OCI-LY7 (cell line): Measurements from ENCODE around the gene FANCE. TPM values are rescaled to one million over a fixed set of nuclear protein-coding genes. Genes with fewer than 3 reads are reported as not detected.

Experiments used
- BruUV-seq: library from RNA; stranded (reverse); fragments of 400-500 nt; replicated peaks from 2 replicates; lab custom pipeline; 2021; lab: Mats Ljungman, UMichigan
- CTCF ChIA-PET: fragments of 300-600 bp; sonication (Branson Sonifier 250); formaldehyde crosslinking; loops from one replicate; lab custom pipeline; 2022; ENCODE audit warnings: antibody characterized with exemption; ENCODE audit not compliant: unreplicated experiment; lab: Charles Lee
- POLR2A ChIA-PET: fragments of 300-600 bp; sonication (Branson Sonifier 250); formaldehyde crosslinking; loops from one replicate; lab custom pipeline; 2022; ENCODE audit warnings: antibody characterized with exemption; lab: Charles Lee
- DNase-seq: peaks from one replicate; pipeline ENCODE4 v3.0.0-alpha.2; 2015; ENCODE audit warnings: low spot score
- H2AFZ ChIP-seq: fragments of 200-600 bp; sonication (generic), shearing (Covaris generic); 2 replicates; pipeline ENCODE4 v1.6.1; 2014; ENCODE audit warnings: mild to moderate bottlenecking, antibody characterized with exemption, low read length, moderate library complexity
- H3K27ac ChIP-seq: fragments of 200-600 bp; sonication (generic); 2 replicates; pipeline ENCODE4 v1.5.1; 2014; ENCODE audit warnings: mixed run types, low read depth, mild to moderate bottlenecking, moderate library complexity, low read length, inconsistent platforms; ENCODE audit not compliant: poor library complexity, severe bottlenecking
- H3K36me3 ChIP-seq: fragments of 200-600 bp; sonication (generic); 2 replicates; pipeline ENCODE4 v1.6.1; 2014; ENCODE audit warnings: mild to moderate bottlenecking, antibody characterized with exemption, low read length, moderate library complexity, mixed read lengths; ENCODE audit not compliant: insufficient read depth
- H3K4me1 ChIP-seq: fragments of 200-600 bp; sonication (generic); 2 replicates; pipeline ENCODE4 v1.5.1; 2014; ENCODE audit warnings: mild to moderate bottlenecking, low read length; ENCODE audit not compliant: insufficient read depth, poor library complexity, severe bottlenecking
- H3K4me2 ChIP-seq: fragments of 200-600 bp; sonication (generic); 2 replicates; pipeline ENCODE4 v1.6.1; 2014; ENCODE audit warnings: mild to moderate bottlenecking, low read length
- H3K4me3 ChIP-seq: fragments of 200-600 bp; sonication (generic); 2 replicates; pipeline ENCODE4 v1.5.1; 2014; ENCODE audit warnings: mild to moderate bottlenecking, low read depth, low read length; ENCODE audit not compliant: poor library complexity, severe bottlenecking
- H3K79me2 ChIP-seq: fragments of 200-600 bp; sonication (generic); 2 replicates; pipeline ENCODE4 v1.6.1; 2016; ENCODE audit warnings: low read depth, mild to moderate bottlenecking, low read length, moderate library complexity, mixed read lengths; ENCODE audit not compliant: insufficient read depth
- H3K9me2 ChIP-seq: fragments of 200-600 bp; sonication (generic); 2 replicates; pipeline ENCODE4 v1.6.1; 2016; ENCODE audit warnings: mild to moderate bottlenecking, low read length, mixed read lengths; ENCODE audit not compliant: insufficient read depth
- H3K9me3 ChIP-seq: fragments of 200-600 bp; sonication (generic); 2 replicates; pipeline ENCODE4 v1.6.1; 2014; ENCODE audit warnings: mild to moderate bottlenecking, mixed run types, low read length, mixed read lengths
- H4K20me1 ChIP-seq: fragments of 200-600 bp; sonication (generic); 2 replicates; pipeline ENCODE4 v1.6.1; 2014; ENCODE audit warnings: mild to moderate bottlenecking, antibody characterized with exemption, low read length, moderate library complexity, mixed read lengths; ENCODE audit not compliant: insufficient read depth
- CTCF ChIP-seq: fragments of 200-600 bp; sonication (generic); conservative IDR thresholded peaks from 2 replicates; pipeline ENCODE4 v1.5.1; 2014; ENCODE audit warnings: mild to moderate bottlenecking, antibody characterized with exemption, low read length, moderate library complexity, mixed read lengths
- EZH2phosphoT487 ChIP-seq: fragments of 200-600 bp; sonication (generic); IDR thresholded peaks from 2 replicates; pipeline ENCODE4 v1.6.1; 2018; ENCODE audit warnings: low read depth, borderline replicate concordance, mild to moderate bottlenecking, mixed run types, antibody characterized with exemption, low read length, moderate library complexity, mixed read lengths
- intact Hi-C: fragments of 100-400 bp; cut with micrococcal nuclease; formaldehyde crosslinking; loops from one replicate; pipeline ENCODE4 v1.10.0; 2022; ENCODE audit not compliant: unreplicated experiment
- total RNA-seq, 2 experiments: library from RNA; depleted of rRNA in 1 of 2; stranded (reverse); fragments of >200 nt in 1 of 2; shearing (Covaris generic) in 1 of 2; gene quantifications; 2 replicates each; pipeline ENCODE4 v1.2.3, GENCODE V29; 2014 to 2022

FANCE gene
- total RNA-seq, 2 experiments from 2014 or later: 14.4 to 17.4 TPM

- Histone ChIP-seq H3K79me2 (no peaks in the 10 kb centered on the region), H3K9me3 (no peaks in the 10 kb centered on the region), H3K27ac (no peak overlapping the region), H3K4me1 (no peaks in the 10 kb centered on the region), H3K36me3 (no peaks in the 10 kb centered on the region), H3K4me3 (no peak overlapping the region), H4K20me1 (no peaks in the 10 kb centered on the region), H3K4me2 (no peak overlapping the region), H3K9me2 (no peaks in the 10 kb centered on the region), H2AFZ (no peak overlapping the region)
- TF ChIP-seq CTCF (no peak), EZH2phosphoT487 (no peak)
- ChIA-PET POLR2A (interaction anchor here (0.6 kb wide), 1 partner anchor 449 kb away, joined by 3 read pairs; no protein-coding TSS in a partner anchor), CTCF (no interaction called here)
- no peak for DNase-seq
- BruUV-seq: no TSS peak
- intact Hi-C loops: no loop called here
These were observed 36.4 kb downstream of the FANCE start for GRCh38 chr6:35488517-35488862.

- Histone ChIP-seq H3K9me2 (no peaks in the 10 kb centered on the region), H4K20me1 (no peaks in the 10 kb centered on the region), H3K4me1 (peaks cover 2% of the 10 kb centered on the region), H2AFZ (no peak overlapping the region), H3K79me2 (no peaks in the 10 kb centered on the region), H3K4me2 (no peak overlapping the region), H3K36me3 (no peaks in the 10 kb centered on the region), H3K9me3 (no peaks in the 10 kb centered on the region), H3K27ac (no peak overlapping the region), H3K4me3 (no peak overlapping the region)
- BruUV-seq: no TSS peak
- TF ChIP-seq CTCF (no peak), EZH2phosphoT487 (no peak)
- DNase-seq: no peak
- CTCF ChIA-PET: no interaction called here
- intact Hi-C loops: no loop called here
- POLR2A ChIA-PET: interaction anchor here (0.6 kb wide), 1 partner anchor 448 kb away, joined by 3 read pairs; no protein-coding TSS in a partner anchor
These were observed 36.9 kb downstream of the FANCE start for GRCh38 chr6:35489066-35489465.

- H3K9me3 ChIP-seq: no peaks in the 10 kb centered on the region
- no peaks in the 10 kb centered on the region for H3K79me2 ChIP-seq
- no peak overlapping the region for H3K4me3 ChIP-seq
- H4K20me1 ChIP-seq: no peaks in the 10 kb centered on the region
- no peak overlapping the region for H2AFZ ChIP-seq
- H3K4me2 ChIP-seq: no peak overlapping the region
- H3K4me1 ChIP-seq: peaks cover 6% of the 10 kb centered on the region
- POLR2A ChIA-PET: no interaction called here
- H3K9me2 ChIP-seq: no peaks in the 10 kb centered on the region
- CTCF ChIA-PET: no interaction called here
- BruUV-seq: no TSS peak
- TF ChIP-seq EZH2phosphoT487 (no peak), CTCF (no peak)
- DNase-seq: no peak
- H3K36me3 ChIP-seq: no peaks in the 10 kb centered on the region
- no peak overlapping the region for H3K27ac ChIP-seq
- intact Hi-C loops: no loop called here
These were observed 38.1 kb downstream of the FANCE start for GRCh38 chr6:35489995-35490791.
